GM23338 (cell line): ENCODE results near the gene PIAS4. TPM values are rescaled to one million over a fixed set of nuclear protein-coding genes. Genes with fewer than 3 reads are reported as not detected.
A peak's percentile ranks its signal among the peaks of the same experiment; 100 is the strongest.

Experiments used
- ATAC-seq: fragments of 200-7000 bp; cut with Tn5 transposase; 3 replicates; pipeline ENCODE4 v1.9.1; 2020
- DNase-seq: peaks from one replicate; pipeline ENCODE4 v3.0.0-alpha.2; 2015; ENCODE audit warnings: low spot score
- H2AFZ ChIP-seq: fragments of 200-600 bp; sonication (generic); 2 replicates; pipeline ENCODE4 v1.8.0; 2016; ENCODE audit warnings: antibody characterized with exemption, mild to moderate bottlenecking, moderate library complexity
- H3F3A ChIP-seq: fragments of 200-600 bp; sonication (generic); replicated peaks from 2 replicates; pipeline ENCODE4 v1.8.0; 2017; ENCODE audit warnings: antibody characterized with exemption, mixed run types, low read depth
- H3K27ac ChIP-seq: fragments of 200-600 bp; sonication (generic); 2 replicates; pipeline ENCODE4 v1.6.1; 2016; ENCODE audit warnings: low read depth
- H3K27me3 ChIP-seq: fragments of 200-600 bp; sonication (generic); 2 replicates; pipeline ENCODE4 v1.8.0; 2016; ENCODE audit warnings: mild to moderate bottlenecking, mixed run types, moderate library complexity; ENCODE audit not compliant: insufficient read depth
- H3K36me3 ChIP-seq: fragments of 200-600 bp; sonication (generic); 2 replicates; pipeline ENCODE4 v1.8.0; 2016; ENCODE audit warnings: mild to moderate bottlenecking; ENCODE audit not compliant: insufficient read depth
- H3K4me1 ChIP-seq: fragments of 200-600 bp; sonication (generic); 2 replicates; pipeline ENCODE4 v1.8.0; 2016; ENCODE audit warnings: mild to moderate bottlenecking, moderate library complexity; ENCODE audit not compliant: insufficient read depth
- H3K4me2 ChIP-seq: fragments of 200-600 bp; sonication (generic); 2 replicates; pipeline ENCODE4 v1.7.1; 2017; ENCODE audit warnings: mixed run types
- H3K4me3 ChIP-seq: fragments of 200-600 bp; sonication (generic); 2 replicates; pipeline ENCODE4 v1.6.1; 2016; ENCODE audit warnings: mixed run types
- H3K79me2 ChIP-seq: fragments of 200-600 bp; sonication (generic); replicated peaks from 2 replicates; pipeline ENCODE4 v1.8.0; 2017; ENCODE audit warnings: mild to moderate bottlenecking; ENCODE audit not compliant: insufficient read depth
- H3K9me2 ChIP-seq: fragments of 200-600 bp; sonication (generic); 2 replicates; pipeline ENCODE4 v1.8.0; 2017; ENCODE audit not compliant: insufficient read depth
- H4K20me1 ChIP-seq: fragments of 200-600 bp; sonication (generic); replicated peaks from 2 replicates; pipeline ENCODE4 v1.8.0; 2017; ENCODE audit warnings: mild to moderate bottlenecking; ENCODE audit not compliant: insufficient read depth
- H3K27ac Mint-ChIP-seq: 2 replicates; pipeline ENCODE4 v1.8.0; 2020; ENCODE audit warnings: inconsistent platforms, mild to moderate bottlenecking, moderate library complexity, mixed read lengths
- H3K27me3 Mint-ChIP-seq: 3 replicates; pipeline ENCODE4 v1.8.0; 2022; ENCODE audit warnings: low read depth, mild to moderate bottlenecking, moderate library complexity, mixed read lengths, inconsistent platforms; ENCODE audit not compliant: insufficient read depth, poor library complexity
- H3K36me3 Mint-ChIP-seq: 3 replicates; pipeline ENCODE4 v1.8.0; 2021; ENCODE audit warnings: low read depth, mild to moderate bottlenecking, inconsistent platforms, moderate library complexity, mixed read lengths
- H3K4me1 Mint-ChIP-seq: 3 replicates; pipeline ENCODE4 v1.8.0; 2020; ENCODE audit warnings: mild to moderate bottlenecking, inconsistent platforms, mixed read lengths
- H3K4me3 Mint-ChIP-seq: 3 replicates; pipeline ENCODE4 v1.8.0; 2021; ENCODE audit warnings: moderate library complexity, mild to moderate bottlenecking, inconsistent platforms, mixed read lengths
- H3K9me3 Mint-ChIP-seq: 3 replicates; pipeline ENCODE4 v1.8.0; 2020; ENCODE audit warnings: moderate library complexity, mild to moderate bottlenecking, inconsistent platforms, mixed read lengths
- EZH2 ChIP-seq: fragments of 200-600 bp; sonication (generic); IDR thresholded peaks from one replicate; pipeline ENCODE4 v1.8.0; 2017; ENCODE audit warnings: antibody characterized with exemption, mild to moderate bottlenecking, low read depth; ENCODE audit not compliant: unreplicated experiment
- NANOG ChIP-seq: IDR thresholded peaks from 2 replicates; pipeline ENCODE4 v1.6.1; 2016; ENCODE audit warnings: antibody characterized with exemption, borderline replicate concordance
- POLR2AphosphoS5 ChIP-seq: IDR thresholded peaks from 2 replicates; pipeline ENCODE4 v1.6.1; 2016; ENCODE audit warnings: antibody characterized with exemption, low read depth
- STAT1 ChIP-seq: IDR thresholded peaks from one replicate; pipeline ENCODE4 v1.6.1; 2016; ENCODE audit warnings: antibody characterized with exemption; ENCODE audit not compliant: unreplicated experiment
- ZNF114 ChIP-seq: fragments of 250-450 bp; sonication (Bioruptor Pico); IDR thresholded peaks from 2 replicates; pipeline ENCODE4 v1.5.0; 2020; ENCODE audit warnings: mild to moderate bottlenecking, moderate library complexity
- ZNF331 ChIP-seq: fragments of 250-450 bp; sonication (Bioruptor Pico); IDR thresholded peaks from 2 replicates; pipeline ENCODE4 v1.5.0; 2020; ENCODE audit warnings: low read depth, mild to moderate bottlenecking, moderate library complexity
- polyA plus RNA-seq: library from polyadenylated mRNA; unstranded; fragments of >200 nt; fragmentation: Nextera tagmentation; extraction: Ambion mirVana; gene quantifications from 2 replicates; pipeline ENCODE4 v1.2.1, GENCODE V29; 2016
- total RNA-seq: library from RNA; depleted of rRNA; stranded (reverse); fragments of >200 nt; shearing (Covaris generic); gene quantifications from 2 replicates; pipeline ENCODE4 v1.2.3, GENCODE V29; 2014
- TF ChIP-seq, protein P1 (sequence below): IDR thresholded peaks from 2 replicates; pipeline ENCODE4 v1.6.1; 2016; ENCODE audit warnings: antibody characterized with exemption
- TF ChIP-seq, protein P2 (sequence below), 2 experiments: fragments of 200-600 bp in 1 of 2; sonication (generic) in 1 of 2; conservative IDR thresholded peaks; 2 replicates each; pipeline versions ENCODE4 v1.5.1 to v1.6.1; 2016 to 2017; ENCODE audit warnings: antibody characterized with exemption in 2 of 2, low read depth in 2 of 2, mild to moderate bottlenecking in 2 of 2, moderate library complexity in 1 of 2
- TF ChIP-seq, protein P3 (sequence below): fragments of 250-450 bp; sonication (Bioruptor Pico); IDR thresholded peaks from 2 replicates; pipeline ENCODE4 v1.5.0; 2020; ENCODE audit warnings: mild to moderate bottlenecking, moderate library complexity

Gene PIAS4
- total and polyA plus RNA-seq, 2 experiments from 2014 or later, result 17.0 to 48.4 TPM

- peaks cover 7% of the 10 kb centered on the region for H3K27me3 Mint-ChIP-seq
- Histone ChIP-seq H3K79me2 (peaks cover 74% of the 10 kb centered on the region), H3K27ac (0 out of 2 replicates have a peak overlapping the region, but pooled peaks have one; percentile 45), H3K9me2 (no peaks in the 10 kb centered on the region), H3K36me3 (no peaks in the 10 kb centered on the region), H3K27me3 (peaks cover 9% of the 10 kb centered on the region), H2AFZ (no peak overlapping the region), H3F3A (0 out of 2 replicates have a peak, but pooled peaks cover 7% of the 10 kb centered on the region), H3K4me1 (peaks cover 19% of the 10 kb centered on the region), H3K4me2 (peak overlapping the region; percentile 55; the same call in 1 of the 2 replicates), H4K20me1 (peaks cover 33% of the 10 kb centered on the region), H3K4me3 (no peak overlapping the region; the same call in 1 of the 2 replicates)
- no peak overlapping the region for H3K27ac Mint-ChIP-seq
- peak; percentile 18 for DNase-seq
- H3K9me3 Mint-ChIP-seq, result no peaks in the 10 kb centered on the region
- no peak for ATAC-seq
- TF ChIP-seq, protein P1, sequence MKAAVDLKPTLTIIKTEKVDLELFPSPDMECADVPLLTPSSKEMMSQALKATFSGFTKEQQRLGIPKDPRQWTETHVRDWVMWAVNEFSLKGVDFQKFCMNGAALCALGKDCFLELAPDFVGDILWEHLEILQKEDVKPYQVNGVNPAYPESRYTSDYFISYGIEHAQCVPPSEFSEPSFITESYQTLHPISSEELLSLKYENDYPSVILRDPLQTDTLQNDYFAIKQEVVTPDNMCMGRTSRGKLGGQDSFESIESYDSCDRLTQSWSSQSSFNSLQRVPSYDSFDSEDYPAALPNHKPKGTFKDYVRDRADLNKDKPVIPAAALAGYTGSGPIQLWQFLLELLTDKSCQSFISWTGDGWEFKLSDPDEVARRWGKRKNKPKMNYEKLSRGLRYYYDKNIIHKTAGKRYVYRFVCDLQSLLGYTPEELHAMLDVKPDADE, result no peak
- 0 out of 2 replicates have a peak, but pooled peaks have one; percentile 14 for TF ChIP-seq POLR2AphosphoS5
- peak overlapping the region; percentile 86; the same call in 1 of the 3 replicates for H3K4me3 Mint-ChIP-seq
- peaks cover 6% of the 10 kb centered on the region for H3K4me1 Mint-ChIP-seq
- H3K36me3 Mint-ChIP-seq, result peaks cover 4% of the 10 kb centered on the region; the same call in 1 of the 3 replicates
Measured at GRCh38 chr19:4062419-4063368, 55.2 kb downstream of the PIAS4 start.

- peaks cover 15% of the 10 kb centered on the region for H3K27me3 Mint-ChIP-seq
- peaks cover 17% of the 10 kb centered on the region for H3K27me3 ChIP-seq
- no peaks in the 10 kb centered on the region; the same call in 2 of the 3 replicates for H3K9me3 Mint-ChIP-seq
- H3K9me2 ChIP-seq, result no peaks in the 10 kb centered on the region
- peak overlapping the region; percentile 86 for H3K4me3 Mint-ChIP-seq
- H3K36me3 ChIP-seq, result no peaks in the 10 kb centered on the region
- H3K36me3 Mint-ChIP-seq, result peaks cover 3% of the 10 kb centered on the region; the same call in 1 of the 3 replicates
- ATAC-seq (peak; percentile 3), DNase-seq (peak; percentile 67)
- peaks cover 26% of the 10 kb centered on the region for H3K4me1 ChIP-seq
- peak overlapping the region; percentile 95 for H3K27ac Mint-ChIP-seq
- H4K20me1 ChIP-seq, result peaks cover 33% of the 10 kb centered on the region
- H3K4me2 ChIP-seq, result peak overlapping the region; percentile 94
- no peak overlapping the region for H3K27ac ChIP-seq
- H3K4me1 Mint-ChIP-seq, result peaks cover 13% of the 10 kb centered on the region
- peaks cover 12% of the 10 kb centered on the region for H3F3A ChIP-seq
- H2AFZ ChIP-seq, result no peak overlapping the region
- peaks cover 65% of the 10 kb centered on the region for H3K79me2 ChIP-seq
- H3K4me3 ChIP-seq, result peak overlapping the region; percentile 84
- no peak for TF ChIP-seq NANOG
- TF ChIP-seq, protein P2, sequence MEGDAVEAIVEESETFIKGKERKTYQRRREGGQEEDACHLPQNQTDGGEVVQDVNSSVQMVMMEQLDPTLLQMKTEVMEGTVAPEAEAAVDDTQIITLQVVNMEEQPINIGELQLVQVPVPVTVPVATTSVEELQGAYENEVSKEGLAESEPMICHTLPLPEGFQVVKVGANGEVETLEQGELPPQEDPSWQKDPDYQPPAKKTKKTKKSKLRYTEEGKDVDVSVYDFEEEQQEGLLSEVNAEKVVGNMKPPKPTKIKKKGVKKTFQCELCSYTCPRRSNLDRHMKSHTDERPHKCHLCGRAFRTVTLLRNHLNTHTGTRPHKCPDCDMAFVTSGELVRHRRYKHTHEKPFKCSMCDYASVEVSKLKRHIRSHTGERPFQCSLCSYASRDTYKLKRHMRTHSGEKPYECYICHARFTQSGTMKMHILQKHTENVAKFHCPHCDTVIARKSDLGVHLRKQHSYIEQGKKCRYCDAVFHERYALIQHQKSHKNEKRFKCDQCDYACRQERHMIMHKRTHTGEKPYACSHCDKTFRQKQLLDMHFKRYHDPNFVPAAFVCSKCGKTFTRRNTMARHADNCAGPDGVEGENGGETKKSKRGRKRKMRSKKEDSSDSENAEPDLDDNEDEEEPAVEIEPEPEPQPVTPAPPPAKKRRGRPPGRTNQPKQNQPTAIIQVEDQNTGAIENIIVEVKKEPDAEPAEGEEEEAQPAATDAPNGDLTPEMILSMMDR (conservative IDR thresholded peaks at IDR 0.05; ENCODE audit: low read depth in 2 of 2), result peak; percentile 21 to 24; a peak in 2 of 4 replicates
- TF ChIP-seq ZNF114 (CRISPR knock-in tag), result no peak
- TF ChIP-seq ZNF331 (CRISPR knock-in tag), result no peak
- TF ChIP-seq, protein P3, sequence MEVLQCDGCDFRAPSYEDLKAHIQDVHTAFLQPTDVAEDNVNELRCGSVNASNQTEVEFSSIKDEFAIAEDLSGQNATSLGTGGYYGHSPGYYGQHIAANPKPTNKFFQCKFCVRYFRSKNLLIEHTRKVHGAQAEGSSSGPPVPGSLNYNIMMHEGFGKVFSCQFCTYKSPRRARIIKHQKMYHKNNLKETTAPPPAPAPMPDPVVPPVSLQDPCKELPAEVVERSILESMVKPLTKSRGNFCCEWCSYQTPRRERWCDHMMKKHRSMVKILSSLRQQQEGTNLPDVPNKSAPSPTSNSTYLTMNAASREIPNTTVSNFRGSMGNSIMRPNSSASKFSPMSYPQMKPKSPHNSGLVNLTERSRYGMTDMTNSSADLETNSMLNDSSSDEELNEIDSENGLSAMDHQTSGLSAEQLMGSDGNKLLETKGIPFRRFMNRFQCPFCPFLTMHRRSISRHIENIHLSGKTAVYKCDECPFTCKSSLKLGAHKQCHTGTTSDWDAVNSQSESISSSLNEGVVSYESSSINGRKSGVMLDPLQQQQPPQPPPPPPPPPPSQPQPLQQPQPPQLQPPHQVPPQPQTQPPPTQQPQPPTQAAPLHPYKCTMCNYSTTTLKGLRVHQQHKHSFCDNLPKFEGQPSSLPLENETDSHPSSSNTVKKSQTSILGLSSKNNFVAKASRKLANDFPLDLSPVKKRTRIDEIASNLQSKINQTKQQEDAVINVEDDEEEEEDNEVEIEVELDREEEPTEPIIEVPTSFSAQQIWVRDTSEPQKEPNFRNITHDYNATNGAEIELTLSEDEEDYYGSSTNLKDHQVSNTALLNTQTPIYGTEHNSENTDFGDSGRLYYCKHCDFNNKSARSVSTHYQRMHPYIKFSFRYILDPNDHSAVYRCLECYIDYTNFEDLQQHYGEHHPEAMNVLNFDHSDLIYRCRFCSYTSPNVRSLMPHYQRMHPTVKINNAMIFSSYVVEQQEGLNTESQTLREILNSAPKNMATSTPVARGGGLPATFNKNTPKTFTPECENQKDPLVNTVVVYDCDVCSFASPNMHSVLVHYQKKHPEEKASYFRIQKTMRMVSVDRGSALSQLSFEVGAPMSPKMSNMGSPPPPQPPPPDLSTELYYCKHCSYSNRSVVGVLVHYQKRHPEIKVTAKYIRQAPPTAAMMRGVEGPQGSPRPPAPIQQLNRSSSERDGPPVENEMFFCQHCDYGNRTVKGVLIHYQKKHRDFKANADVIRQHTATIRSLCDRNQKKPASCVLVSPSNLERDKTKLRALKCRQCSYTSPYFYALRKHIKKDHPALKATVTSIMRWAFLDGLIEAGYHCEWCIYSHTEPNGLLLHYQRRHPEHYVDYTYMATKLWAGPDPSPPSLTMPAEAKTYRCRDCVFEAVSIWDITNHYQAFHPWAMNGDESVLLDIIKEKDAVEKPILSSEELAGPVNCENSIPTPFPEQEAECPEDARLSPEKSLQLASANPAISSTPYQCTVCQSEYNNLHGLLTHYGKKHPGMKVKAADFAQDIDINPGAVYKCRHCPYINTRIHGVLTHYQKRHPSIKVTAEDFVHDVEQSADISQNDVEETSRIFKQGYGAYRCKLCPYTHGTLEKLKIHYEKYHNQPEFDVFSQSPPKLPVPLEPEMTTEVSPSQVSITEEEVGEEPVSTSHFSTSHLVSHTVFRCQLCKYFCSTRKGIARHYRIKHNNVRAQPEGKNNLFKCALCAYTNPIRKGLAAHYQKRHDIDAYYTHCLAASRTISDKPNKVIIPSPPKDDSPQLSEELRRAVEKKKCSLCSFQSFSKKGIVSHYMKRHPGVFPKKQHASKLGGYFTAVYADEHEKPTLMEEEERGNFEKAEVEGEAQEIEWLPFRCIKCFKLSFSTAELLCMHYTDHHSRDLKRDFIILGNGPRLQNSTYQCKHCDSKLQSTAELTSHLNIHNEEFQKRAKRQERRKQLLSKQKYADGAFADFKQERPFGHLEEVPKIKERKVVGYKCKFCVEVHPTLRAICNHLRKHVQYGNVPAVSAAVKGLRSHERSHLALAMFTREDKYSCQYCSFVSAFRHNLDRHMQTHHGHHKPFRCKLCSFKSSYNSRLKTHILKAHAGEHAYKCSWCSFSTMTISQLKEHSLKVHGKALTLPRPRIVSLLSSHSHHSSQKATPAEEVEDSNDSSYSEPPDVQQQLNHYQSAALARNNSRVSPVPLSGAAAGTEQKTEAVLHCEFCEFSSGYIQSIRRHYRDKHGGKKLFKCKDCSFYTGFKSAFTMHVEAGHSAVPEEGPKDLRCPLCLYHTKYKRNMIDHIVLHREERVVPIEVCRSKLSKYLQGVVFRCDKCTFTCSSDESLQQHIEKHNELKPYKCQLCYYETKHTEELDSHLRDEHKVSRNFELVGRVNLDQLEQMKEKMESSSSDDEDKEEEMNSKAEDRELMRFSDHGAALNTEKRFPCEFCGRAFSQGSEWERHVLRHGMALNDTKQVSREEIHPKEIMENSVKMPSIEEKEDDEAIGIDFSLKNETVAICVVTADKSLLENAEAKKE (CRISPR knock-in tag), result no peak
- TF ChIP-seq STAT1, result no peak
- TF ChIP-seq EZH2, result no peak
- 0 out of 2 replicates have a peak, but pooled peaks have one; percentile 9 for TF ChIP-seq POLR2AphosphoS5
Measured at GRCh38 chr19:4063369-4064148, 56.0 kb downstream of the PIAS4 start.
